Activated CD8-positive, alpha-beta memory T cell treated with anti-CD3 and anti-CD28 coated beads for 1 hour (primary cell): Measurements from ENCODE around the gene LONRF2.

Source experiments
- DNase-seq, 2 donors: peaks; one replicate each; pipeline ENCODE4 v3.0.0-alpha.2; 2020; ENCODE audit warnings: low read depth in 1 of 2; ENCODE audit errors: extremely low read depth in 1 of 2

Gene LONRF2

DNA sequence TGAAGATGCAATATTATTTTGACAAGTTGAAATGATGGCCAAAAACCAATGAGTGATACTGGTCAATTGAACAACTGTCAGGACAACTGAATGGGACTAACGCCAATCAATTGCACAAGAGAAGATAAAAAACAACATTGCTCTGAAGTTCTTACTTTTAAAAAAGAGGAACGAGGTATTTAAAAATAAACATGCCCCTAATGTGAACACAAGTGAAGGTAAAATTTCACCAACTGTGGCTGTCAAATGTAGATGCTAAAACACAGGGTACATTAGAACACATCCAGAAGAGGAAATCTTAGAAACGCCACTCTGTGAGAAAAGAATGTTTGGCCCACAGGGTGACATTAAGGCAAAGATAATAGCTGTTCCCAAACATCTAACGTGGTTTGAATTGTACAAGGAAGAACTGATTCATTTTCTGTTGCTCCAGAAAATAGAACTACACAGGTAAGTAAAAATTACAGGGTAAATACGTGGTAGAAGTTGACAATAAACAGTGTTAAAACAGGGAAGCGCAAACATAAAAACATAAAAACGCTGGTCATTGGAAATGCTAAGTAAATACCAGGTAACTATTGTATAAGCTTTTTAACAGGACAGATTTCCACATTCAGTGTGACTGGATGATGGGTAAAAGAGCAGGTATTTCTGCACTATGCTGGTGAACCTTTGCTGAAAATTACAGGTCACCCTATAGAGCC lies 20.3 kb downstream of the LONRF2 start:
- DNase-seq: no peak

- no peak for DNase-seq
Observed at GRCh38 chr2:100299548-100299947, 22.8 kb downstream of the LONRF2 start.

- DNase-seq: no peak
Observed at GRCh38 chr2:100297511-100297910, 24.8 kb downstream of the LONRF2 start.

DNA sequence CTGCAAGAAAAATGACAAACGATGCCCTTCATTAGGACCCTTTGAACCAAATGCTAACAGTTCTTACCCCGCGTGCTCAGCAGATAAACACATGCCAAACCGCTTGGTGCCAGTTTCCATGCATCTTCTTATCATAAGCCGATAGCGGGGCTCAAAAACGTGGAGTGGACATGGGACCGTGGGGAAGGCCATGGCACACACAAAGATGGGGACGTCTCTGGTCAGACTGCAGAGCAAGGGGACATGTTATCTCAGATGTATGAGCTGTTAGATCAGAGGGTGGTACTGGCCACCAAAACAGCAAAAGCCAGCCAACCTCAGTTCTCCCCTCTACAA lies 28.2 kb downstream of the LONRF2 start:
- no peak for DNase-seq

DNA sequence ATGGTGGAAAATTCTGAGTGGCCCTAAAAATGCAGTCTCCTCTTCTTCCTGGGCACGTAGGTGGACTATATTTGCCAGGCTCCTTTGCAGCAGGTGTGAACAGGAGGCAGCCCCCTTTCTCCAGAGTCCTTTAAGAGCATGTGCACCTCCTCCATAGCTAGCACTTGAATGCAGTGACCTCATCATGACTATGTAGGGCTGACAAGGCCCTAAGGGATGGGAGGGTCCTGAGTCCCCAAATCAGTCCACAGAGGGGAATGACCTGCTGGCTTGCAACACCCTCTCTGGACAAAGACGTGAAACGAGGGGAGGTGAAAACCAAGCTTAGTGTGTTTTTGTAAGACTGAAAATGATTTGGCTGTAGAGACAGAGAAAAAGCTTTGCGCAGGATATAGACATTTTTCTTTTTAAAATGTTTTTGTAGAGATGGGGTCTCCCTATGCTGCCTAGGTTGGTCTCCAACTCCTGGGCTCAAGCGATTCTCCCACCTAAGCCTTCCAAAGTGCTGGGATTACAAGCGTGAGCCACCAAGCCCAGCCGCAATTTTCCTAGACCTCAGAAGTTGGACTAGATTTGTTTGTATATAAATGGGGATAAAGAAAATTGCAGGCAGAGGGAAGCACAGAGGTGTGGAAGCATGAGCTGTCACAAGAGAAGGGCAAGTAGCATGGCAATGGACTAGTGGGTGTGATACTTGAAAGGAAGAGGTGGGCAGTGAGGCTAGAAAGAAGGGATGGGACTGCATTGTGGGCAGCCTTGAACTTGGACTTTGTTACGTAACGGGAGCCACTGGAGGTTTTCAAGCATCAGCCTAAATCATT lies 28.8 kb downstream of the LONRF2 start:
- DNase-seq: no peak

DNA sequence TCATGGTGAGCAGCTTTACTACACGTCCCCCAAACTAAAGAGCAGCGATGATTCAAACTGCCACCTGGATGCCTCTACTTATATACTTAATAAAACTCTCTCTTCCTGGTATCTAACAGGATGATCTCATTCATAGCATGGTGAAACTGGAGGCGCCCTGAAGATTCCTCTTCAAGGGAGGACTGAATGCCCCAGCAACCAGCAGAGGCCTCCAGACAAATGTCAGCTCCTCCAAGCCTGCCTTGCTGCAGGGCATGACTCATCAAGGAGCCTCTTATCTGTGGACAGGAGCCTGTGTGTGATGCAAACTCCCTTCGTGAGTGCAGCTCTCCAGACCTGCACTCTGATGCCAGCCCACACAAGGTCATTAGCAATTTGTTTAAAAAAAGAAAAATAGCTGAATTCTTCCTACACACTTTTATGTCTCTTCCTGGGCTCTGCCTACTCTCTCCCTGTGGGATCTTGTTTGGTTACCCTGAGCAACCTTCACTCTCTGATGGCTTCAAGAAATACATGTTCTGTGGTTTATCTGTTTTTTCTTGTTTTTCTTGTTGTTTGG lies 30.2 kb downstream of the LONRF2 start:
- DNase-seq: peak in 1 of 2 donors; percentile 10

GRCh38 chr2:100291152-100291970 lies 30.9 kb downstream of the LONRF2 start:
- DNase-seq: peak in 1 of 2 donors; percentile 14

DNA sequence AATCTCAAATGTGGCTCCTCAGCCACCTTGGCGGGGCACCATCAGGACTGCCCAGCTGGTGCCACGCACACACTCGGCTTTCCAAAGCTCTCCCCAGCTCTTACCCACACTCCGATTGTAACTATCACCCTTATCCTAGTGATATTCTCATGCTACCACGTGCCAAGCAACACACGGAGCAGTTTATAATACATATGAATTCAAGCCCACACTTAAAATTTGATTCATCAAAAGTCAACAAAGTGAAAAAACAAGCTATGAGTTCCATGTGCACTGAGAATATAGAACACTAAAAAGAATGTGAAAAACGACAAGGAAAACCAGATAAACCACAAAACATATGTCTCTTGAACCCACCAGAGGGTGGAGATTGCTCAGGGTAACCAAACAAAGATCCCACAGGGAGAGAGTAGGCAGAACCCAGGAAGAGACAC lies 31.6 kb downstream of the LONRF2 start:
- no peak for DNase-seq

- DNase-seq: no peak
Observed at GRCh38 chr2:100289020-100289419, 33.3 kb downstream of the LONRF2 start.

DNA sequence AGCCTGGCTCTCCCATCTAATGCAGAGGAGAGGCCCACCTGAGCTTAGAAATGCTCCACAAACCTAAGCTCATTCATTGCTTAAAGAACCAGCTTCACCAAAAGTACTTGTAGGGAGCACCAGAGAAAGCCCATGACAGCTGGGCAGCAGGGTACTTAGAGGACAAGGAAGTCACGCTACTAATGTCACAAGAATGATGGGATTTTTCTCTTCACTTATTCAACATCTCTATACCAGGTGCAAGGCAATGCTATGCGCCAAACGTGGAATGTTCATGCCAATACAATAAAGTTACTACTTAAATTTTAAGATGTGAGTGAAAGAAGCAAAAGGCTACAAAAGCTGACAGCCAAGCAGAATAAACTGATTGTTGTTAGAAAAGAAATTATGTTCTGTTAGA lies 36.0 kb downstream of the LONRF2 start:
- no peak for DNase-seq

DNA sequence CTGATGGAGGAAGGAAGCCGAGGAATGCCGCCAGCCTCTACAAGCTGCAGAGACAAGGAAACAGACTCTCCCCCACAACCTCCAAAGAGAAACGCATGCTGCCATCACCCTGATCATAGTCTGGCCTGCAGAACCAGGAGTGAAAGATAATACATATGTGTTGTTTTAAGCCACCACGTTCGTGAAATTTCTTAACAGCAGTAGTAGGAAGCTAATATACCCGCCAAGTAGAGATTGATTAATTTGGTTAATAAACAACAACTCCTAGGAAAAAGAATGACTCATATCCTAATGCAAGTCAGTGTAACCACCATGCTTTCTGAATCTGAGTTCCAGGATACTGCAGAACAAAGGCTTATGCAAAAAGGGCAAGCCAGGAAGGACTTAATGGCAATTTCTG lies 36.6 kb downstream of the LONRF2 start:
- no peak for DNase-seq

DNA sequence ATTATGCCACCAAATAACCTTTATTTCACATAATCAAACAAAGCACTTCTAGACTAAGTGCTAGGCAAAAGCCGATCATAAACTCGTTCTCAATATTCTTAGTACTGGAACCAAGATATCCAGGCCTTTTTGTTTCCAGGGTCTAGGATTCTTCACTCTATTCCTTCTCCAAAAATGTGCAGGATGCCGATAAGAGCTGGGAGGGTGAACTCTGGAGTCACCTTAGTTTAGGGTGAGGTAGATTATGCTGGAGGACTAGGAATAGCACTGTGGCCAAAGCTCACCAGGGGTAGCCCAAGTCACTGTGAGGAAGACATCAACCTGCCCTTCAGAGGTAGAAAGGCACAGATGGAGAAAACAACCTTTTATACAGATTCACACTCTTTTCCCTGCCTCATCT lies 37.3 kb downstream of the LONRF2 start:
- DNase-seq: no peak

DNA sequence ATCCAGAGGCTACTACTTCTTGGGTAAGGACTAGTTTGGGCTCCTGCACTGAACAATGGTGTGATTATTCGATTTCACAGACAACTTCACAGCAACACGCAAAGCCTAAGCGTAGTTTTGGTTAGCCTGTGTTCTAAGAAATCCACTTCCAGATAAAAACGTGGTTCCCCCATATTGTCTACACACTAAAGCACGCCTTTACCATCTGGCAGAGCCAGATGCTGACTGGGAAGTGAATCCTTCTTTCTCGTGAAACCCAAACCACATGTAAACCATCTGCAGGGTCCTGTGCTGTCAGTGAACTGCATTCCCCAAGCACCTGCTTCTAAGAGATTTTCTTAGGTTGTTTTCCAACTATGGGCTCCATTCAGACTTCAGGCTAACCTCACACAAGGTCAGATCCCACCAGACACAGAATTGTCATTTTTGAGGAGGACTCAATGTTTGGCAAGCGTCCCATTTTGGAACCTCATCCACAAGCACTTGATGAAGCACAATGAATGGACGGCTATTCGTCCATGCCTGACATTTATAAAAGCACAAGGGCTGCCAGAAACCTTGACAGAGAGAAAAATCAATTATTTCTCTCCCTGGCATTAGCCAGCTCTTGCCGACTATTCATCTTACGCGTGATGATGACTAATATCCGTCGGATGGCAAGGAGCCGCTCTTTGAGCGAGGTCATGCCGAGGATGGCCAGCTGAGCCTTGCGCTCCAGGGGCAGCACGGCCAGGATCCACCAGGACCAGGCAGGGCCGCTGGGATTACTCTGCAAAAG lies 38.4 kb downstream of the LONRF2 start:
- no peak for DNase-seq

DNA sequence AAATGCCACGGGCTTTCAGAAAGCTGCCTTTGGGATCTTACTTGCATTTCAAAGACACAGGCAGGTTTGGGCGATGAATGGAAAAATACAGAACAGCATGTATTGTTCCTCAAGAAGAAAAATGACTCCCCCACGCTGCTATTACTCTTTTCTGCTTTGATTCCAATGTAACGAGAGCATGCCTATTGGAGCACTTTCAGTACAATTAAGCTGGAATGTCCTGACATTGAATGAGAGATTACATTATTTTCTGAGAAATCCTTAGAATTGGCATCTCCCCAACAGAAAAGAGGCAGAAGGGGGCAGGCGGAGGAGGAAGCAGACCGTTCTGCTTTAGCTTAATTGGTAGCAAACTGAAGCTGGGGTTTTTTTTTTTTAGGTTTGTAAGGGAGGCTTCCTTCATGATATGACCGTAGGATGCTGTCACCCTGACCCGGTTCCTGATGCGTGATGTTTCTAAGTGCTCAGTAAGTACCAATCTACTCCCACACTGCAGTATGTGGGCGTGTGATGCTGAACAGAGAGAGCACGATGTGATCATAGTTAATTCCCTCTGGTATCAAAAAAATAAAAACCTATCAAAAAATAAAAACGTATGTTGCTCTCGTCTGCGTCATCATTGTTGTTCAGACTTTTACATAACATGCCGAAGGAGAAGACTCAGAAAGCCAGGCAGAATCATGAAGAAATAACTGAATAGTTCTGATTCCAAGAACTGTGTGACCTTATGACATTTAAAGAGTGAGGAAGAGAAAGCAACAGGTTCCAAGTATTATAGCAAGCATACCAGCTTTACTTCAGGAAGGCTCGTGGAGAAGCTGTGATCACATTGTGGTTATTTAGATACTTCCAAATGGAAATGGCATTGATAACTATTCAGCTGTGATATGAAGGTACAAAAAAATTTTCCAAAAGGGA lies 40.5 kb downstream of the LONRF2 start:
- no peak for DNase-seq

DNA sequence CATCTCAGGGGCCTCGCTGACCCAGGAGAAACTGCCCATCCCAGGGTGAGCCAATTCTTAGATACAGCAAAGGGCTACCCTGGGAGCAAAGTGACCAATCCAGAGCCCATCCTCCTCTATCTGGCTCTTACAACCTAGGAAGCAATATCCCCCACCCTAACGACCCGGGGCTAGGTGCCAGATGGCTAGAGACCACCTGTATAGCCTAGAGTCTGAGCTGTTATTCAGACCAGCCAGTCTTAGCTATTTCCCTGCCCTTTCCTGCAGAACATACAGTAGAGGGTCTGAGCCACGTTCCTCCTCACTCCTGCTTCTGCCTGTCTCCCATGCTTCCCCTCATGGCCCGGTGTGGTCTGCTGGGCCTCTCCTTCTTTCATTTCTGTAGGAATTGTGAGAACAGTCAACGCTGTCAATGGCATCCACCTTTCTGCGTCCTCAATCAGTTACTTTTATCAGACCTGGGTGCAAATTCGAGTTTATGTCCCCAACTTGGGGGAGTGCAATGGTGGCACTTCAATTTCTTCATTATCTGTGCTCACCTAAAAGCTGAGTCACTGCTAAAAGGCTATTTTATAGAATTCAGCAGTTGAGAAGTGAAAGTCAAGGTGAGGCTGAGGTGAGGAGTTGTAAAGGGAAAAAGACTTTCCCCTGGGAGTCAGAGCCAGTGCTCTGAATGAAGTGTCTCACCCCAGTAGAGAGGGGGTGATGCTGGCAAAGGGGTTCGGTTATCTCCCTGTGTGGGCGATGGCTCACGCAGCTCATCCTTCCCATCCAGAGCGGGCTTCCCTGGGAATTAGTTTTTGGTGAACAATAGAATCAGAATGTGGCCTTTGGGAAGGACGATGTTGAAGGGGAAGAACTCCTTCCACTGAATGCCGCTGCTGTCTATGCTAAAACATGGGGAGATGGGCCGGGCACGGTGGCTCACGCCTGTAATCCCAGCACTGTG lies 42.4 kb downstream of the LONRF2 start:
- no peak for DNase-seq

- DNase-seq: no peak
Observed at GRCh38 chr2:100278986-100279385, 43.3 kb downstream of the LONRF2 start.

DNA sequence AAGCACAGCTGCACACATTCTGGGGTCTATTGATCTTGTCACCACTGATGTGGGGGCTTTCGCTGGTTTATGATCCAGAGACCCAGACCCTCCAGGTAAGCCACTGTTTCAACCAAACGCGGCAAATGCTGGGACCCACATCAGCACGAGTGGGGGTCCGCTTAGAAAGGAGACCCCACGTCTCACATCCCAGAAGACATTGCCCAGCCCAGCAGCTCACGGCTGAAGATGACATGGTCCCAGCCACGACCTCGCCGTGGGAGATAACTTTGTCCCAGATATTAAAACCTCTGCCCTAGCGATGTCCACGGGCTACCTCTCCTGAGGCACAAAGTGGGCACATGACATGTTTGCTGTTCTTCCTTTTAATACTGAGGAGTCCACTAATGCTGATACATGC lies 43.8 kb downstream of the LONRF2 start:
- no peak for DNase-seq

- no peak for DNase-seq
Observed at GRCh38 chr2:100277540-100278207, 44.6 kb downstream of the LONRF2 start.
